H1 (cell line): ENCODE data around the gene CRABP2. TPM values are rescaled to one million over a fixed set of nuclear protein-coding genes. Genes with fewer than 3 reads are reported as not detected.
A peak's percentile ranks its signal among the peaks of the same experiment; 100 is the strongest.

Experiments
- CBX5 ChIP-seq: fragments of 300-800, 300-1000 bp; sonication (generic); IDR thresholded peaks from 2 replicates; pipeline ENCODE4 v1.7.1; 2016; ENCODE audit warnings: antibody characterized with exemption, low read length, low read depth
- CTBP2 ChIP-seq: IDR thresholded peaks from 2 replicates; pipeline ENCODE4 v1.7.0; 2011; ENCODE audit warnings: borderline replicate concordance, mild to moderate bottlenecking, moderate library complexity, mixed read lengths, low read length; ENCODE audit not compliant: insufficient read depth, insufficient read length
- E2F6 ChIP-seq: IDR thresholded peaks from 2 replicates; pipeline ENCODE4 v1.6.1; 2012; ENCODE audit warnings: inconsistent platforms
- EGR1 ChIP-seq: IDR thresholded peaks from 2 replicates; pipeline ENCODE4 v1.6.1; 2011; ENCODE audit warnings: low read depth, low read length, borderline replicate concordance
- EP300 ChIP-seq, 2 experiments: IDR thresholded peaks; 1 replicate in 1 of 2; 2 replicates in 1 of 2; pipeline ENCODE4 v1.6.1; 2011 to 2012; ENCODE audit warnings: low read depth in 2 of 2, low read length in 2 of 2, mild to moderate bottlenecking in 2 of 2, borderline replicate concordance in 1 of 2, inconsistent platforms in 1 of 2, moderate library complexity in 1 of 2
- FOSL1 ChIP-seq: IDR thresholded peaks from 2 replicates; pipeline ENCODE4 v1.6.1; 2011; ENCODE audit warnings: mild to moderate bottlenecking, low read depth, low read length, moderate library complexity; ENCODE audit not compliant: insufficient read depth
- HDAC6 ChIP-seq: IDR thresholded peaks from one replicate; pipeline ENCODE4 v1.7.1; 2012; ENCODE audit warnings: low read depth, mild to moderate bottlenecking, inconsistent platforms, low read length, moderate library complexity
- KDM1A ChIP-seq: fragments of 200-600, 300-600 bp; sonication (generic); IDR thresholded peaks from 2 replicates; pipeline ENCODE4 v1.7.1; 2016; ENCODE audit warnings: mild to moderate bottlenecking, low read length, borderline replicate concordance
- PHF8 ChIP-seq: fragments of 200-600 bp; sonication (generic); conservative IDR thresholded peaks from 2 replicates; pipeline ENCODE4 v1.7.1; 2012; ENCODE audit warnings: low read depth, mild to moderate bottlenecking, inconsistent platforms, low read length, moderate library complexity
- POU5F1 ChIP-seq: IDR thresholded peaks from 2 replicates; pipeline ENCODE4 v1.6.1; 2011; ENCODE audit warnings: low read depth, mild to moderate bottlenecking, low read length, moderate library complexity
- RBBP5 ChIP-seq: IDR thresholded peaks from 2 replicates; pipeline ENCODE4 v1.7.1; 2012; ENCODE audit warnings: low read depth, mild to moderate bottlenecking, inconsistent platforms, low read length, moderate library complexity, borderline replicate concordance
- RFX5 ChIP-seq: IDR thresholded peaks from 2 replicates; pipeline ENCODE4 v1.6.1; 2011; ENCODE audit warnings: low read depth, low read length, improper control_type of control experiment, borderline replicate concordance
- SAP30 ChIP-seq: fragments of 300-600 bp; sonication (generic); IDR thresholded peaks from 2 replicates; pipeline ENCODE4 v1.7.1; 2012; ENCODE audit warnings: low read length, moderate library complexity, mild to moderate bottlenecking, inconsistent platforms; ENCODE audit not compliant: insufficient read depth, insufficient replicate concordance
- SIRT6 ChIP-seq: IDR thresholded peaks from one replicate; pipeline ENCODE4 v1.7.1; 2012; ENCODE audit warnings: low read length, inconsistent platforms
- SP2 ChIP-seq: IDR thresholded peaks from 2 replicates; pipeline ENCODE4 v1.6.1; 2012; ENCODE audit warnings: mild to moderate bottlenecking, low read length, inconsistent platforms
- YY1 ChIP-seq: IDR thresholded peaks from 2 replicates; pipeline ENCODE4 v1.6.1; 2011; ENCODE audit warnings: low read depth, mild to moderate bottlenecking, low read length
- ZNF274 ChIP-seq: IDR thresholded peaks from 2 replicates; pipeline ENCODE4 v1.7.0; 2012; ENCODE audit warnings: low read length, borderline replicate concordance; ENCODE audit errors: extremely low read depth
- polyA plus RNA-seq, 7 experiments: library from polyadenylated mRNA; depleted of rRNA in 3 of 7; stranded (reverse) in 5 of 7; unstranded in 2 of 7; fragments of >200 nt in 5 of 7; fragments of 200-250 nt in 2 of 7; gene quantifications; 1 replicate in 5 of 7; 2 replicates in 1 of 7; 4 replicates in 1 of 7; pipeline versions ENCODE4 v1.2.1 to v1.2.3, GENCODE V29; 2011 to 2013; ENCODE audit warnings: missing spikeins in 2 of 7, mixed read lengths in 2 of 7
- total RNA-seq: library from RNA; stranded (reverse); fragmentation: NEBNext Ultra II Directional; extraction: Animal tissue kit (Norgen Biotek cat#: 25700); gene quantifications from 2 replicates; pipeline ENCODE4 v1.2.1, GENCODE V29; 2021
- TF ChIP-seq, protein P1 (sequence below): IDR thresholded peaks from 2 replicates; pipeline ENCODE4 v1.6.1; 2011; ENCODE audit warnings: low read length, improper control_type of control experiment

CRABP2 gene
- total and polyA plus RNA-seq, 2 of the 8 experiments (the other 6 are each of a cell fraction or from before 2014, with no cell fraction given), result 69.2 to 119 TPM

GRCh38 chr1:156751757-156752481, 46.5 kb upstream of the CRABP2 start (continued):
- TF ChIP-seq KDM1A (no peak; the same call in 1 of the 2 replicates), RBBP5 (peak; percentile 59; the same call in 1 of the 2 replicates), E2F6 (peak; percentile 65), RFX5 (no peak), FOSL1 (peak; percentile 65; the same call in 1 of the 2 replicates), EGR1 (peak; percentile 81), CTBP2 (no peak), ZNF274 (no peak), PHF8 (peak; percentile 86), CBX5 (no peak), HDAC6 (no peak), POU5F1 (no peak), SIRT6 (no peak), SP2 (no peak), EP300 (IDR thresholded peaks at IDR 0.05; ENCODE audit: borderline replicate concordance in 1 of 2, low read depth in 2 of 2, low read length in 2 of 2) (peak in 1 of 2 experiments; percentile 84; a peak in 1 of 3 replicates), SAP30 (peak; percentile 63), YY1 (peak; percentile 81; the same call in 1 of the 2 replicates)
- TF ChIP-seq, protein P1, sequence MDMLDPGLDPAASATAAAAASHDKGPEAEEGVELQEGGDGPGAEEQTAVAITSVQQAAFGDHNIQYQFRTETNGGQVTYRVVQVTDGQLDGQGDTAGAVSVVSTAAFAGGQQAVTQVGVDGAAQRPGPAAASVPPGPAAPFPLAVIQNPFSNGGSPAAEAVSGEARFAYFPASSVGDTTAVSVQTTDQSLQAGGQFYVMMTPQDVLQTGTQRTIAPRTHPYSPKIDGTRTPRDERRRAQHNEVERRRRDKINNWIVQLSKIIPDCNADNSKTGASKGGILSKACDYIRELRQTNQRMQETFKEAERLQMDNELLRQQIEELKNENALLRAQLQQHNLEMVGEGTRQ, result no peak
